Activated CD8-positive, alpha-beta T cell treated with anti-CD3 and anti-CD28 coated beads, Interleukin-2, amount 10 ng/mL, durations not matched to agents 7 days and 5 days (primary cell): ENCODE results near the gene MRPL34. TPM values are rescaled to one million over a fixed set of nuclear protein-coding genes. Genes with fewer than 3 reads are reported as not detected.
A peak's percentile ranks its signal among the peaks of the same experiment; 100 is the strongest.
"Not testable (repeated sequence)": the region's sequence is repeated elsewhere in the genome, so short reads cannot be mapped to it uniquely, and the experiment has no call there.

ENCODE experiments used
- ATAC-seq: fragments of 150-1000 bp; cut with Tn5 transposase; one replicate; pipeline ENCODE4 v1.10.0; 2021; ENCODE audit warnings: moderate library complexity
- CTCF ChIA-PET: fragments of 350-600 bp; sonication (Branson Sonifier 250); formaldehyde crosslinking; loops from one replicate; lab custom pipeline; 2021; ENCODE audit warnings: antibody characterized with exemption; lab: Charles Lee
- POLR2A ChIA-PET: fragments of 350-600 bp; sonication (Branson Sonifier 250); formaldehyde crosslinking; loops from one replicate; lab custom pipeline; 2021; ENCODE audit warnings: antibody characterized with exemption; lab: Charles Lee
- DNase-seq: peaks from one replicate; pipeline ENCODE4 v3.0.0-alpha.2; 2020
- H3K27ac Mint-ChIP-seq: one replicate; pipeline ENCODE4 v1.8.0; 2021; ENCODE audit warnings: mild to moderate bottlenecking, mixed read lengths
- H3K27me3 Mint-ChIP-seq: one replicate; pipeline ENCODE4 v1.8.0; 2021; ENCODE audit warnings: low read depth, mixed read lengths
- H3K36me3 Mint-ChIP-seq: one replicate; pipeline ENCODE4 v1.8.0; 2021; ENCODE audit warnings: low read depth, mixed read lengths
- H3K4me1 Mint-ChIP-seq: one replicate; pipeline ENCODE4 v1.8.0; 2021; ENCODE audit warnings: low read depth, mixed read lengths
- H3K4me3 Mint-ChIP-seq: one replicate; pipeline ENCODE4 v1.8.0; 2021; ENCODE audit warnings: mild to moderate bottlenecking, mixed read lengths
- H3K9me3 Mint-ChIP-seq: one replicate; pipeline ENCODE4 v1.8.0; 2022; ENCODE audit warnings: mixed read lengths; ENCODE audit not compliant: insufficient read depth
- total RNA-seq, 2 experiments: library from RNA; stranded (reverse); gene quantifications; one replicate each; pipeline ENCODE4 v1.2.3, GENCODE V29; 2021

Gene MRPL34
- total RNA-seq, 2 experiments from 2014 or later: 112 to 126 TPM

DNA sequence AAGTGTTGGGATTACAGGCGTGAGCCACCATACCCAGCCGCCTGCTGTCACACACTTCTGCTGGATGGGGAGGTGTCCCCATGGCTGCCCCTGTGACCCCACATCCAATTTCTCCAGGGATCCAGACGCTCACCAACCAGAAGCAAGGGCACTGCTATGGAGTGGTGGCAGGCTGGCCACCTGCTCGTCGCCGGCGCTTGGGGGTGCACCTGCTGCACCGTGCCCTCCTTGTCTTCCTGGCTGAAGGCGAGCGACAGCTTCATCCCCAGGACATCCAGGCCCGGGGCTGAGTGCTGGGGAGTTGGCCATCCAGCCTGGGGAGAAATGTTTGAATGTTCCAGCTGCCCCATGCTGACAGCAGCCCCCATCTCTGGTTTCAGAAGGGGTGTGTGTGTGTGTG lies 19.4 kb upstream of the MRPL34 start:
- Mint-ChIP-seq H3K4me3 (no peak overlapping the region), H3K27ac (no peak overlapping the region), H3K27me3 (peaks cover 4% of the 10 kb centered on the region), H3K4me1 (peaks cover 10% of the 10 kb centered on the region), H3K9me3 (no peaks in the 10 kb centered on the region), H3K36me3 (peaks cover 17% of the 10 kb centered on the region)
- DNase-seq (no peak), ATAC-seq (no peak)
- CTCF ChIA-PET: interaction anchor here (0.5 to 1.5 kb wide), 3 partner anchors 26 to 100 kb away, joined by 3 to 4 read pairs (median 4); no protein-coding TSS in a partner anchor
- POLR2A ChIA-PET: interaction anchor here (0.7 kb wide), 1 partner anchor 946 kb away, joined by 3 read pairs; no protein-coding TSS in a partner anchor

DNA sequence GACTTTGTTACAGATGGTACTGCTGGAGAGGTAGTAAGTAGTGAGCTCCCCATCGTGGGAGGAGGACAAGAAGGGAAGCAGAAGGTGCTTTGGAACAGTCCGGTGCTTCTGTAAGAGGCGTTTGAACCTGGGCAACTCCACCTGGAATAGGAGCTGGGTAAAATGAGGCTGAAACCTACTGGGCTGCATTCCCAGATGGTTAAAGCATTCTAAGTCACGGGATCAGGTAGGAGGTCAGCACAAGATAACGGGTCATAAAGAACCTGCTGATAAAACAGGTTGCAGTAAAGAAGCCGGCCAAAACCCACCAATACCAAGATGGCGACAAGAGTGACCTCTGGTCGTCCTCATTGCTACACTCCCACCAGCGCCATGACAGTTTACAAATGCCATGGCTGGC lies 18.9 kb upstream of the MRPL34 start:
- Mint-ChIP-seq H3K27me3 (peaks cover 4% of the 10 kb centered on the region), H3K4me1 (peaks cover 9% of the 10 kb centered on the region), H3K27ac (no peak overlapping the region), H3K36me3 (peaks cover 17% of the 10 kb centered on the region), H3K4me3 (no peak overlapping the region), H3K9me3 (no peaks in the 10 kb centered on the region)
- CTCF ChIA-PET: interaction anchor here (1.3 to 1.5 kb wide), 2 partner anchors 26 to 100 kb away, joined by 4 read pairs; no protein-coding TSS in a partner anchor
- POLR2A ChIA-PET: interaction anchor here (0.7 kb wide), 1 partner anchor 946 kb away, joined by 3 read pairs; no protein-coding TSS in a partner anchor
- ATAC-seq (no peak), DNase-seq (no peak)

DNA sequence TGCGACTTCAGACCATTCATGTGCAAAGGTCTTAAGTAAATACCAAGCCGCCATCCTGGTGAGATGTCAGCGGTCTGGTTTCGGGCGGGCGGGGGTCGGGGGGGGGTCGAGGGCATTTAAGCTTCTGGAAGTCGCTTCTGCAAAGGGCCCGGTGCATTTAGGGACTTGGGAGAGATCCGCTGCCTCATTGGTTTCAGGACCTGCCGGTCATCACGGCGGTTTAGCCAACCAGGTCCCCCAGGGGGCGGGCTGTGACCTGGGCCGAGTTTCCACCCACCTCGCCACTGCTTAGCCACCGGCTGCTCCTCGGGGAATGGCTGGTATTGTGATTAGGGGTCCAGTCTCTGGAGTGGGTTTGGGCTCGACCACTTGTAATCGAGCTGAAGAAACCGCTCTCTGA lies 16.2 kb upstream of the MRPL34 start:
- H3K4me1 Mint-ChIP-seq: peaks cover 12% of the 10 kb centered on the region
- peaks cover 8% of the 10 kb centered on the region for H3K36me3 Mint-ChIP-seq
- DNase-seq (peak; percentile 62), ATAC-seq (no peak)
- H3K4me3 Mint-ChIP-seq: no peak overlapping the region
- ChIA-PET POLR2A (no interaction called here), CTCF (interaction anchor here (0.7 to 5.4 kb wide), 2 partner anchors 7 to 285 kb away, joined by 3 to 33 read pairs; partner anchors contain the start of gene ANKLE1)
- H3K9me3 Mint-ChIP-seq: no peaks in the 10 kb centered on the region
- H3K27ac Mint-ChIP-seq: no peak overlapping the region
- H3K27me3 Mint-ChIP-seq: peaks cover 4% of the 10 kb centered on the region

DNA sequence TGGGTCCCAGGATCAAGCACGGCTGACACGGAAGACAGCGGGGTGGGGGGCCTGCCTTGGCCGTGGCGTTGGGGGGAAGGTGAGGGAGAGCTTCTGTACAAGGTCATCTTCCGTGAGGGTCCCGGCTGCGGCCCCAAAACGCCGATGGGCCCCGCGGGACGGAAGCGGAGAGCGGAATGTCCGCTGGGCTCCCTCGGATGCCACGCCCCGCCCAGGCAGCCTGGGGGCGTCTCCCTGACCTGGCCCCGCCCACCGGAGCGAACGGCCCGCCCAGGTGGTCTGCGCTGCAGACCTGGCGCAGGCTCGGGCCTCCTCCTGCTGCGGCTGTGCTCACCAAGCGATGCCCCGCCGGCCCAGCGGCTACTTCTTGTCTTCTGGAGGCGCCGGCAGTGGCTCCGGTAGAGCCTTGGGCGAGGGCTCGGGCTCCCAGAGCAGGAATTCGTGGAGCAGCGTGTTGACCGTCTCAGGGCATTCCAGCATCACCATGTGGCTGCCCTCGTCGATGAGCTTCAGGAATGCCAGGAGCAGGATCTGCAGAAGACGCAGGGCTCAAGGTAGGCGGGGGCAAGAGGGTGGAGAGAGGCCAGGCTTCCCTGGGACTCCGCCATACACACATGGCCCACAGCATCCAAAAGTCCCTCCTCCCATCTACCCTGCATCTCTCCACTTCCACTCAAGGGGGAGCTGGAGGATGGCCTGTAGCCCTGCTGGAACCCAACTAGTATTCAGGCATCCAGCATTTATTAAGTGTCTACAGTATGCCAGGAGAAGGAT lies 13.2 kb upstream of the MRPL34 start:
- Mint-ChIP-seq H3K9me3 (no peaks in the 10 kb centered on the region), H3K36me3 (peaks cover 6% of the 10 kb centered on the region), H3K27ac (peak overlapping the region; percentile 77), H3K4me3 (peak overlapping the region; percentile 85), H3K27me3 (peaks cover 4% of the 10 kb centered on the region), H3K4me1 (peaks cover 15% of the 10 kb centered on the region)
- DNase-seq (peak; percentile 86), ATAC-seq (peak; percentile 97)
- CTCF ChIA-PET: interaction anchor here (0.6 to 5.4 kb wide), 17 partner anchors 10 to 113 kb away, joined by 3 to 33 read pairs (median 3); partner anchors contain the start of genes ABHD8, ANKLE1, ANO8 and BABAM1
- POLR2A ChIA-PET: interaction anchor here (0.5 to 1.6 kb wide), 5 partner anchors 11 to 113 kb away, joined by 3 to 9 read pairs (median 4); partner anchors contain the start of genes ABHD8 and BST2

DNA sequence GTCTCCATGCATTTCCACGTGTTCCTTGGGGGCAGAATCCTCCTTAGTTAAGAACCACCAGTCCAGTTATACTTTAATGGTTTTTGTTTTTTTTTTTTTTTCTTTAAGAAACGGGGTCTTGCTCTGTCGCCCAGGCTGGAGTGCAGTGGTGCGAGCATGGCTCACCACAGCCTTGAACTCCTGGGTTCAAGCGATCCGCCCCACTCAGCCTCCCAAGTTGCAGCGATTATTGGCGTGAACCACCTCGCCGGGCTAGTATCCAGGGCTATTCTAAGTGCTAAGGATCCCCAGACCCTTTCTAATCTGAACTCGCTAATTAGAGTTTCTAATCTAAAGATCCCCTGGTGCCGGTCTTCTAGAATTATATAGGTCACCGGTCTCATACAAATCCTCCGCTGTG lies 12.1 kb upstream of the MRPL34 start:
- no peak overlapping the region for H3K4me3 Mint-ChIP-seq
- ChIA-PET POLR2A (no interaction called here), CTCF (interaction anchor here (0.9 to 5.4 kb wide), 12 partner anchors 11 to 112 kb away, joined by 3 to 33 read pairs (median 3); partner anchors contain the start of genes ANKLE1, BST2, DDA1 and MRPL34)
- H3K9me3 Mint-ChIP-seq: no peaks in the 10 kb centered on the region
- H3K4me1 Mint-ChIP-seq: peaks cover 15% of the 10 kb centered on the region
- H3K27ac Mint-ChIP-seq: no peak overlapping the region
- DNase-seq: no peak
- H3K36me3 Mint-ChIP-seq: peaks cover 11% of the 10 kb centered on the region
- H3K27me3 Mint-ChIP-seq: peaks cover 4% of the 10 kb centered on the region
- ATAC-seq: no peak

DNA sequence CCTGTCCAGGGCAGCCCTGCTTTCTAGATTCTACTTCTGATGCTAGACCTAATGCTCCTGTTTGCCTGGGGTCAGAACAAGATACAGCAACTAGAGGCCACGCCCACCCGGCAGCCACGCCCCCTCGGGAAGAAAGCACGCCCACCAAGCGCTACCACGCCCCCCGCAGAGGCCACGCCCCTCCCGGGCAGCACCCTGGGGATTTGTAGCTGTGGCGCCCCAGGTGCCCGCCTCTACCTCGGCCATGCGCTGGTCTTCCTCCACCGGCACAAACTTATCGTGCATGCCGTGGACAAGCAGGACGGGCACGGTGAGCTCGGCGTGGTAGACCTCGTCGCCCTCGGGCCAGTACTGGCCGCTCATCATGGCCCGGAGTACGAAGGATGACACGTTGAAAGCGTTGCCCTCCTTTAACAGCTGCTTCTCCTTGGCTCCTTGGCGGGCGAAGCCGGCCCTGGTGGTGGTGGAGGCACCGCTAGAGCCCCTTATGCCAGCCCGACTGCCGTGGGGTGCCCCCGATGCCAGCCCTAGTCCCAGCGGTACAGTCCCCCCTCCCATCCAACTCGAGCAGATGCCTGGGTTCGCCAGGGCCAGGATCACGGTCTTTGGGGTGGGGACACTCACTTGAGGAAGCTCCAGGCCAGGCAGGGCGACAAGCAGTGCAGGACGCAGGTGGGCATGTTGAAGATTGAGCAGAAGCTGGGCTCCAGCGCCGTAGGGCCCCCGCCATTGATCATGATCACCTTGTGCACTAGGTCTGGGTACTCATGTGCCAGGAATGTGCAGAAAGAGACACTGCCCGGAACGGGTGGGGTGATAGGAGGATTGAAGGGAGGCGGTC lies 11.4 kb upstream of the MRPL34 start:
- no peak for ATAC-seq
- H3K36me3 Mint-ChIP-seq: peaks cover 14% of the 10 kb centered on the region
- H3K27ac Mint-ChIP-seq: no peak overlapping the region
- no peaks in the 10 kb centered on the region for H3K9me3 Mint-ChIP-seq
- H3K4me3 Mint-ChIP-seq: no peak overlapping the region
- ChIA-PET CTCF (interaction anchor here (0.7 to 5.4 kb wide), 3 partner anchors 12 to 91 kb away, joined by 3 to 33 read pairs (median 3); partner anchors contain the start of genes ANKLE1 and USE1), POLR2A (interaction anchor here (0.6 kb wide), 1 partner anchor 53 kb away, joined by 3 read pairs; no protein-coding TSS in a partner anchor)
- DNase-seq: peak; percentile 49
- H3K27me3 Mint-ChIP-seq: peaks cover 4% of the 10 kb centered on the region
- peaks cover 15% of the 10 kb centered on the region for H3K4me1 Mint-ChIP-seq

DNA sequence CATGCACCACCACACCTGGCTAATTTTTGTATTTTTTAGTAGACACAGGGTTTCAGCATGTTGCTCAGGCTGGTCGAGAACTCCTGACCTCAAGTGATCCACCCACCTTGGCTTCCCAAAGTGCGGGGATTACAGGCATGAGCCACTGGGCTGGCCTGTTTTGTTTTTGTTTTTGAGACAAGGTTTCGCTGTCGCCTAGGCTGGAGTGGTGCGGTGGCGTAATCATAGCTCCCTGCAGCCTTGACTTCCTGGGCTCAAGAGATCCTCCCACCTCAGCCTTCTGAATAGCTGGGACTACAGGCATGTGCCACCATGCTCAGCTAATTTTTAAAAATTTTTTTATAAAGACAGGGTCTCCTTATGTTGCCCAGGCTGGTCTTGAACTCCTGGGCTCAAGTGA lies 10.1 kb upstream of the MRPL34 start:
- H3K9me3 Mint-ChIP-seq, ATAC-seq, H3K27ac Mint-ChIP-seq, DNase-seq, CTCF ChIA-PET, H3K27me3 Mint-ChIP-seq, H3K4me3 Mint-ChIP-seq: not testable (repeated sequence)
- H3K36me3 Mint-ChIP-seq: peaks cover 14% of the 10 kb centered on the region
- H3K4me1 Mint-ChIP-seq: peaks cover 15% of the 10 kb centered on the region
- POLR2A ChIA-PET: interaction anchor here (0.9 kb wide), 1 partner anchor 13 kb away, joined by 3 read pairs; no protein-coding TSS in a partner anchor

DNA sequence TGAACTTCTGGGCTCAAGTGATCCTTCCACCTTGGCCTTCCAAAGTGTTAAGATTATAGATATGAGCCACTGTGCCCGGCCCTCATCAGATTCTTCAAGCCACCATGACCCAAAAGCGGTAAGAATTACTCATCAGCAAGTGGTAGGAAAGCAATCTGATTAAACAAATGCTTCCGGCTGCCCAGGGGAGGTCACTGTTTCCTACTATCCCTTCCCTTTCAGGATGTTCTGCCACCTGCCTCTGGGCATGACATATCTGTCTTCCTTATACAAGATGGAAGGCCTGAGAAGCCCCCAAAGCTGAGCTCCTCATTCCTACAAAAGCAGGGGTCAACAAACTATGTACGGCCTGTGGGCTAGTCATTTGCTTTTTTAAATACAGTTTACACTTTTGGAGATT lies 9.4 kb upstream of the MRPL34 start:
- Mint-ChIP-seq H3K36me3 (peaks cover 14% of the 10 kb centered on the region), H3K4me1 (peaks cover 15% of the 10 kb centered on the region), H3K27ac (no peak overlapping the region), H3K9me3 (no peaks in the 10 kb centered on the region), H3K4me3 (no peak overlapping the region), H3K27me3 (no peaks in the 10 kb centered on the region)
- DNase-seq (no peak), ATAC-seq (no peak)
- ChIA-PET POLR2A (interaction anchor here (0.9 kb wide), 1 partner anchor 14 kb away, joined by 3 read pairs; no protein-coding TSS in a partner anchor), CTCF (interaction anchor here (1.5 kb wide), 1 partner anchor 30 kb away, joined by 3 read pairs; no protein-coding TSS in a partner anchor)

DNA sequence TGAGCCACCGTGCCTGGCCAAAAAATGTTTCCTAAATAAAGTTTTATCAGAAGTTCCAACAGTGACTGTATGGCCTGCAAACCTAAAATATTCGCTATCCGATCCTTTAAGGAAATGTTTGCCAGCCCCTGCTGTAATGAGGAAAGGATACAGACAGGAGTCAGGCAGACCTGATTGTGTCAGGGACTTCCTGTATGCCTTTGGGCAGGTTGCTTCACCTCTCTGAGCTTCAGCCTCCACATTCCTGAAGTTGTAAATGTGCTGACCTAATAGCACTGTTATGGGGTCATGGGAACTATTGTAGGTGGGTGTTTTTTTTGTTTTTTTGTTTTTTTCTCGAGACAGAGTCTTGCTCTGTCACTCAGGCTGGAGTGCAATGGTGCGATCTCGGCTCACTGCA lies 8.7 kb upstream of the MRPL34 start:
- Mint-ChIP-seq H3K4me3 (no peak overlapping the region), H3K9me3 (no peaks in the 10 kb centered on the region), H3K36me3 (peaks cover 14% of the 10 kb centered on the region), H3K27ac (no peak overlapping the region), H3K27me3 (no peaks in the 10 kb centered on the region), H3K4me1 (peaks cover 12% of the 10 kb centered on the region)
- CTCF ChIA-PET: interaction anchor here (1.2 to 1.5 kb wide), 2 partner anchors 30 to 89 kb away, joined by 3 read pairs; no protein-coding TSS in a partner anchor
- DNase-seq (no peak), ATAC-seq (no peak)
- POLR2A ChIA-PET: no interaction called here

DNA sequence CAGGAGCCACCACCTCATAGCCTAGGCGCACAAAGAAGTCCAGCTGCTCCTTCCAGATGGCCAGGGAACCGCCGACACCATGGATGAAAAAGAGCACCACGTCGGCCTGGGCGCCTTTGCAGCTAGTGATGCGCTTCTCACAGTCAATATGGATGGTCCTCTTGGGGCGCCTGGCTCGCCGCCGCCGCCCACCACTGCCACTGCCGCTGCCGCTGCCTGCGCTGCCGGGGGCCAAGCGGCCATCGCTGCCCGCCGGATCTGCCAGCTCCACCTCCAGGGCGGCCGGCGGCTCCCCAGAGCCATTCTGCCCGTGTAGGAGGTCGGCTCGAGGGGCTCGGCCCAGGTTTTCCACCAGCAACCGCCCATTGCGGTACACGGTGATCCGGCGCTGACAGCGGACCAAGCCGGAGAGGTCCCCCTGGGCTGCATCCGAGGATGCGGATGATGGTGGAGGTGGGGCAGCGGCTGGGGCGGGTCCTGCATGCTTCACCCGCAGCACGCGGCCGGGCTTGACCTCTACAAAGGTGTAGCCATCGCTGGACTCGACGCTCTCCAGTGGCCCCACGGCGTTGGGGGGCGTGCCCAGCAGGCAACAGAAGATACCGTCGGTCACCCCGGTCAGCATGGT lies 4.6 kb upstream of the MRPL34 start:
- Mint-ChIP-seq H3K36me3 (peaks cover 11% of the 10 kb centered on the region), H3K27ac (no peak overlapping the region)
- CTCF ChIA-PET: no interaction called here

More for the DNA sequence above, 4.6 kb upstream of the MRPL34 start:
- no peaks in the 10 kb centered on the region for H3K27me3 Mint-ChIP-seq
- no peak overlapping the region for H3K4me3 Mint-ChIP-seq
- POLR2A ChIA-PET: no interaction called here
- DNase-seq: no peak
- H3K9me3 Mint-ChIP-seq: no peaks in the 10 kb centered on the region
- peaks cover 29% of the 10 kb centered on the region for H3K4me1 Mint-ChIP-seq
- no peak for ATAC-seq
